Osteoblast (primary cell): ENCODE data around the gene SLC37A3. TPM values are rescaled to one million over a fixed set of nuclear protein-coding genes. Genes with fewer than 3 reads are reported as not detected.
"Not testable (repeated sequence)": the region's sequence is repeated elsewhere in the genome, so short reads cannot be mapped to it uniquely, and the experiment has no call there.

Experiments used
- DNase-seq: peaks from one replicate; pipeline ENCODE4 v3.0.0; 2011; ENCODE audit warnings: low spot score, mixed read lengths; ENCODE audit not compliant: insufficient read length; ENCODE audit errors: missing footprints
- H2AFZ ChIP-seq: 2 replicates; pipeline ENCODE4 v1.6.0; 2011; ENCODE audit warnings: mild to moderate bottlenecking, low read length
- H3K27ac ChIP-seq: 2 replicates; pipeline ENCODE4 v1.5.1; 2011; ENCODE audit warnings: mild to moderate bottlenecking, low read depth, low read length, moderate library complexity
- H3K27me3 ChIP-seq: 2 replicates; pipeline ENCODE4 v1.6.0; 2012; ENCODE audit warnings: mild to moderate bottlenecking, control low read depth, inconsistent platforms, low read length, moderate library complexity; ENCODE audit not compliant: insufficient read depth
- H3K36me3 ChIP-seq: 2 replicates; pipeline ENCODE4 v1.5.1; 2011; ENCODE audit warnings: mild to moderate bottlenecking, low read length, control low read depth, moderate library complexity; ENCODE audit not compliant: insufficient read depth
- H3K4me1 ChIP-seq: 2 replicates; pipeline ENCODE4 v1.5.1; 2011; ENCODE audit warnings: mild to moderate bottlenecking, low read length, control low read depth, moderate library complexity; ENCODE audit not compliant: insufficient read depth
- H3K4me2 ChIP-seq: 2 replicates; pipeline ENCODE4 v1.6.0; 2011; ENCODE audit warnings: mild to moderate bottlenecking, low read length; ENCODE audit not compliant: insufficient read depth
- H3K4me3 ChIP-seq: fragments of 200-600 bp; sonication (generic); 3 replicates; pipeline ENCODE4 v1.5.1; 2012; ENCODE audit warnings: mild to moderate bottlenecking, low read length, inconsistent platforms; ENCODE audit not compliant: insufficient read depth
- H3K79me2 ChIP-seq: 2 replicates; pipeline ENCODE4 v1.6.0; 2012; ENCODE audit warnings: mild to moderate bottlenecking, low read length, control low read depth, inconsistent platforms; ENCODE audit not compliant: insufficient read depth
- H3K9me3 ChIP-seq: 2 replicates; pipeline ENCODE4 v1.5.1; 2011; ENCODE audit warnings: low read depth, low read length, control low read depth
- H4K20me1 ChIP-seq: 2 replicates; pipeline ENCODE4 v1.6.0; 2012; ENCODE audit warnings: mild to moderate bottlenecking, low read length, control low read depth; ENCODE audit not compliant: insufficient read depth
- total RNA-seq: library from RNA; depleted of rRNA; stranded (reverse); fragments of >200 nt; gene quantifications from 2 replicates; pipeline ENCODE4 v1.2.3, GENCODE V29; 2012
- TF ChIP-seq, protein P1 (sequence below): IDR thresholded peaks from 2 replicates; pipeline ENCODE4 v1.5.1; 2011; ENCODE audit warnings: mild to moderate bottlenecking, low read depth, low read length, moderate library complexity; ENCODE audit errors: extremely low read depth

The SLC37A3 gene
- total RNA-seq, 1 donor, result 73.5 TPM

DNA sequence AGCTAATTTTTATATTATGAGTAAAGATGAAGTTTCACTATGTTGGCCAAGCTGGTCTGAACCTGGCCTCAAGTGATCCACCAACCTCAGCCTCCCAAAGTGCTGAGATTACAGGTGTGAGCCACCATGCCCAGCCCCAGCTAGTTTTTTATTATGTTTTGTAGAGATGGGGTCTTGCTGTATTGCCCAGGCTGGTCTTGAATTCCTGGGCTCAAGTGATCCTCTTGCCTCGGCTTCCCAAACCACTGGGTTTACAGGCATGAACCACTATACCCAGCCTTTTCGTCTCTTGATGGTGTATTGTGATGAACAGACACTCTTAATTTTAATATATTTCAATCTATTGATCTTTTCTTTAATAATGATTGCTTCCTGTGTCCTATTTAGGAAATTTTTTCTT is 23.2 kb upstream of the SLC37A3 start:
- H3K9me3 ChIP-seq, result no peaks in the 10 kb centered on the region
- H2AFZ ChIP-seq, result no peak overlapping the region
- H3K27ac ChIP-seq, result no peak overlapping the region
- H3K36me3 ChIP-seq, result no peaks in the 10 kb centered on the region
- H3K4me1 ChIP-seq, result no peaks in the 10 kb centered on the region
- no peak overlapping the region for H3K4me3 ChIP-seq
- no peak for DNase-seq
- TF ChIP-seq, protein P1, sequence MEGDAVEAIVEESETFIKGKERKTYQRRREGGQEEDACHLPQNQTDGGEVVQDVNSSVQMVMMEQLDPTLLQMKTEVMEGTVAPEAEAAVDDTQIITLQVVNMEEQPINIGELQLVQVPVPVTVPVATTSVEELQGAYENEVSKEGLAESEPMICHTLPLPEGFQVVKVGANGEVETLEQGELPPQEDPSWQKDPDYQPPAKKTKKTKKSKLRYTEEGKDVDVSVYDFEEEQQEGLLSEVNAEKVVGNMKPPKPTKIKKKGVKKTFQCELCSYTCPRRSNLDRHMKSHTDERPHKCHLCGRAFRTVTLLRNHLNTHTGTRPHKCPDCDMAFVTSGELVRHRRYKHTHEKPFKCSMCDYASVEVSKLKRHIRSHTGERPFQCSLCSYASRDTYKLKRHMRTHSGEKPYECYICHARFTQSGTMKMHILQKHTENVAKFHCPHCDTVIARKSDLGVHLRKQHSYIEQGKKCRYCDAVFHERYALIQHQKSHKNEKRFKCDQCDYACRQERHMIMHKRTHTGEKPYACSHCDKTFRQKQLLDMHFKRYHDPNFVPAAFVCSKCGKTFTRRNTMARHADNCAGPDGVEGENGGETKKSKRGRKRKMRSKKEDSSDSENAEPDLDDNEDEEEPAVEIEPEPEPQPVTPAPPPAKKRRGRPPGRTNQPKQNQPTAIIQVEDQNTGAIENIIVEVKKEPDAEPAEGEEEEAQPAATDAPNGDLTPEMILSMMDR, result no peak
- H3K79me2 ChIP-seq, result no peaks in the 10 kb centered on the region
- no peak overlapping the region for H3K4me2 ChIP-seq
- peaks cover 4% of the 10 kb centered on the region for H3K27me3 ChIP-seq
- no peaks in the 10 kb centered on the region for H4K20me1 ChIP-seq

GRCh38 chr7:140418653-140419052 is 20.3 kb upstream of the SLC37A3 start:
- peaks cover 4% of the 10 kb centered on the region for H3K27me3 ChIP-seq
- H3K4me3 ChIP-seq, result no peak overlapping the region
- H3K36me3 ChIP-seq, result no peaks in the 10 kb centered on the region
- no peak overlapping the region for H2AFZ ChIP-seq
- H3K9me3 ChIP-seq, result no peaks in the 10 kb centered on the region
- TF ChIP-seq, protein P1, result no peak
- no peak for DNase-seq
- H4K20me1 ChIP-seq, result no peaks in the 10 kb centered on the region
- no peaks in the 10 kb centered on the region for H3K79me2 ChIP-seq
- H3K4me1 ChIP-seq, result no peaks in the 10 kb centered on the region
- no peak overlapping the region for H3K27ac ChIP-seq
- H3K4me2 ChIP-seq, result no peak overlapping the region

DNA sequence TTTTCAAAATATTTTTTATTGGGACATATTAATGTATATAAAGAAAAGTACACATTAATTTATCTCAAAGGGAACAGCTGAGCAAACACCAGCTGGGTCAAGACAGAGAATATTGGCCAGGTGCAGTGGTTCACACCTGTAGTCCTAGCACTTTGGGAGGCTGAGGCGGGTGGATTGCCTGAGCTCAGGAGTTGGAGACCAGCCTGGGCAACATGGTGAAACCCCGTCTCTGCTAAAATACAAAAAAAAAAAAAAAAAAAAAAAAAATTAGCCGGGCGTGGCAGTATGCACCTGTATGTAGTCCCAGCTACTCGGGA is 19.8 kb upstream of the SLC37A3 start:
- not testable (repeated sequence) for H3K27me3 ChIP-seq, H3K36me3 ChIP-seq, H3K4me1 ChIP-seq, H2AFZ ChIP-seq, H3K4me2 ChIP-seq, H3K4me3 ChIP-seq, H4K20me1 ChIP-seq, H3K27ac ChIP-seq, DNase-seq, H3K79me2 ChIP-seq, H3K9me3 ChIP-seq

DNA sequence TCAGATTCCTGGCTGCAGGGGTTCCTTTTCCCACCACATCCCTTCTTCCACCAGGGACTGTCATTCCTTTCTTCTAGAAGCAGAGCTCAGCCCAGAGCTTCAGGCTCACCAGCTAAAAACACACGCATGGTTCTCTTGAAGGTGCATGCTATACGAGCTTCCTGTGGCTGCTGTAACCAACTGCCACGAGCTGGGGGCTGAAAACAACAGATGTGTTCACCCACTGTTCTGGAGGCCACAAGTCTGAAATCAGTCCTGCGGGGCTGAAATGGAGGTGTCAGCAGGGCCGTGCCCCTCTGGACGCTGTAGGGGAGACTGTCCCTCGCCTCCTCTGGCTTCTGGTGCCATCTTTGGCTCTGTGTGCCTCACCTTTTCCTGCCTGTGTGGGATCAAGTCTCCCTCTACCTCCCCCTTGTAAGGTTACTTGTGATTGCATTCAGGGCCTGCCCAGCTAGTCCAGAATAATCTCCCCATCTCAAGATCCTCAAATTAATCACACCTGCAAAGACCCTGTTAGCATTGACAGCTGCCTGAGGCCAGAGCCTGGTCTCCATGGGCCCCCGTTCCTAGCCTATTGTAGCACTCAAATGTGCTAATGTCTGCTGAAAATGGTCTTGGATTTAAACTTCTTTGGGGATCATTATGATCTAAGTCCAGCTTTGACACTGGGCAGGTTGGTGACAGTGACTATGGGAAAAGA is 19.3 kb upstream of the SLC37A3 start:
- no peak overlapping the region for H3K4me3 ChIP-seq
- H2AFZ ChIP-seq, result no peak overlapping the region
- TF ChIP-seq, protein P1, result no peak
- no peaks in the 10 kb centered on the region for H3K4me1 ChIP-seq
- H3K79me2 ChIP-seq, result no peaks in the 10 kb centered on the region
- H3K27me3 ChIP-seq, result peaks cover 4% of the 10 kb centered on the region
- H3K9me3 ChIP-seq, result no peaks in the 10 kb centered on the region
- DNase-seq, result no peak
- no peak overlapping the region for H3K4me2 ChIP-seq
- no peaks in the 10 kb centered on the region for H4K20me1 ChIP-seq
- no peak overlapping the region for H3K27ac ChIP-seq
- no peaks in the 10 kb centered on the region for H3K36me3 ChIP-seq
